OCI-LY1 (cell line): ENCODE results near the gene MAP1LC3C.
"Not testable (repeated sequence)": the region's sequence is repeated elsewhere in the genome, so short reads cannot be mapped to it uniquely, and the experiment has no call there.

Experiments used
- H2AFZ ChIP-seq: fragments of 200-600 bp; sonication (generic), shearing (Covaris generic); 2 replicates; pipeline ENCODE4 v1.6.0; 2014; ENCODE audit warnings: antibody characterized with exemption, mild to moderate bottlenecking, low read length
- H3F3A ChIP-seq: fragments of 200-600 bp; sonication (generic), shearing (Covaris generic); 2 replicates; pipeline ENCODE4 v1.6.0; 2014; ENCODE audit warnings: mild to moderate bottlenecking, antibody characterized with exemption, low read length, moderate library complexity; ENCODE audit not compliant: insufficient read depth
- H3K27ac ChIP-seq: fragments of 200-600 bp; sonication (generic); 2 replicates; pipeline ENCODE4 v1.5.1; 2014; ENCODE audit warnings: low read length, mixed run types, mild to moderate bottlenecking, low read depth; ENCODE audit not compliant: poor library complexity, severe bottlenecking
- H3K27me3 ChIP-seq: fragments of 200-600 bp; sonication (generic); 2 replicates; pipeline ENCODE4 v1.6.0; 2014; ENCODE audit warnings: antibody characterized with exemption, mild to moderate bottlenecking, low read length, moderate library complexity; ENCODE audit not compliant: insufficient read depth
- H3K36me3 ChIP-seq: fragments of 200-600 bp; sonication (generic); 2 replicates; pipeline ENCODE4 v1.6.1; 2014; ENCODE audit warnings: mild to moderate bottlenecking, antibody characterized with exemption, low read length, moderate library complexity, mixed read lengths; ENCODE audit not compliant: insufficient read depth
- H3K4me1 ChIP-seq: fragments of 200-600 bp; sonication (generic); 2 replicates; pipeline ENCODE4 v1.5.1; 2014; ENCODE audit warnings: mild to moderate bottlenecking, low read length, moderate library complexity; ENCODE audit not compliant: insufficient read depth, severe bottlenecking
- H3K4me2 ChIP-seq: fragments of 200-600 bp; sonication (generic), shearing (Covaris generic); 2 replicates; pipeline ENCODE4 v1.6.1; 2014; ENCODE audit warnings: low read length
- H3K4me3 ChIP-seq: fragments of 200-600 bp; sonication (generic); 2 replicates; pipeline ENCODE4 v1.5.1; 2014; ENCODE audit warnings: low read length, low read depth, mild to moderate bottlenecking, mixed read lengths; ENCODE audit not compliant: poor library complexity, severe bottlenecking
- H3K79me2 ChIP-seq: fragments of 200-600 bp; shearing (Covaris generic); 2 replicates; pipeline ENCODE4 v1.6.1; 2016; ENCODE audit warnings: mixed run types, low read length, mixed read lengths; ENCODE audit not compliant: insufficient read depth
- H3K9ac ChIP-seq: fragments of 200-600 bp; sonication (generic), shearing (Covaris generic); 2 replicates; pipeline ENCODE4 v1.6.1; 2014; ENCODE audit warnings: mild to moderate bottlenecking, low read length, mixed read lengths
- H3K9me2 ChIP-seq: fragments of 200-600 bp; sonication (generic), shearing (Covaris generic); 2 replicates; pipeline ENCODE4 v1.6.1; 2014; ENCODE audit warnings: low read depth, mild to moderate bottlenecking, low read length, mixed read lengths
- H3K9me3 ChIP-seq: fragments of 200-600 bp; shearing (Covaris generic); 2 replicates; pipeline ENCODE4 v1.6.1; 2014; ENCODE audit warnings: low read length, mixed read lengths
- H4K20me1 ChIP-seq: fragments of 200-600 bp; sonication (generic), shearing (Covaris generic); 2 replicates; pipeline ENCODE4 v1.6.0; 2016; ENCODE audit warnings: mild to moderate bottlenecking, low read length; ENCODE audit not compliant: insufficient read depth
- EZH2 ChIP-seq: fragments of 200-600 bp; sonication (generic), shearing (Covaris generic); IDR thresholded peaks from 2 replicates; pipeline ENCODE4 v1.8.0; 2017; ENCODE audit warnings: borderline replicate concordance, mixed run types, mild to moderate bottlenecking, antibody characterized with exemption, low read length, moderate library complexity, mixed read lengths
- TF ChIP-seq, protein P1 (sequence below): fragments of 200-600 bp; sonication (generic), shearing (Covaris generic); IDR thresholded peaks from 2 replicates; pipeline ENCODE4 v1.5.1; 2017; ENCODE audit warnings: mild to moderate bottlenecking, antibody characterized with exemption, low read length, moderate library complexity, mixed read lengths

MAP1LC3C gene

DNA sequence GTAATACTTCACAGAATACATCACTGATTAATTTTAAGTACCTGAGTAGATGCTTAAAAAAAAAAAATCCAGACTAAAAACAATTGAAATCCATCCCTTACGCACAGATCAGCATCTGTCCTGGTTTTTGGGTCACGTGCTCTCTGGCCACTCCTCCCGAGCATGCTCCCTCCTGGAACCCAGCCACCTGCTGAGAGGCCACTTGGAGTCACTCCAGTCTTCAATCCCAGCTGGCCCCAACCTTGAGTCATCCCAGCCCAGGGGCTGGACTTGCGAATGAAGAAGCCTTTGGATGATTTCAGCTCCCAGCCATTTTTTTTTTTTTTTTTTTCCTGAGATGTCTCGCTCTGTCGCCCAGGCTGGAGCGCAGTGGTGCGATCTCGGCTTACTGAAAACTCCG lies 8.9 kb downstream of the MAP1LC3C start:
- H3K9ac ChIP-seq: no peak overlapping the region
- H3K9me3 ChIP-seq: no peaks in the 10 kb centered on the region
- TF ChIP-seq, protein P1, sequence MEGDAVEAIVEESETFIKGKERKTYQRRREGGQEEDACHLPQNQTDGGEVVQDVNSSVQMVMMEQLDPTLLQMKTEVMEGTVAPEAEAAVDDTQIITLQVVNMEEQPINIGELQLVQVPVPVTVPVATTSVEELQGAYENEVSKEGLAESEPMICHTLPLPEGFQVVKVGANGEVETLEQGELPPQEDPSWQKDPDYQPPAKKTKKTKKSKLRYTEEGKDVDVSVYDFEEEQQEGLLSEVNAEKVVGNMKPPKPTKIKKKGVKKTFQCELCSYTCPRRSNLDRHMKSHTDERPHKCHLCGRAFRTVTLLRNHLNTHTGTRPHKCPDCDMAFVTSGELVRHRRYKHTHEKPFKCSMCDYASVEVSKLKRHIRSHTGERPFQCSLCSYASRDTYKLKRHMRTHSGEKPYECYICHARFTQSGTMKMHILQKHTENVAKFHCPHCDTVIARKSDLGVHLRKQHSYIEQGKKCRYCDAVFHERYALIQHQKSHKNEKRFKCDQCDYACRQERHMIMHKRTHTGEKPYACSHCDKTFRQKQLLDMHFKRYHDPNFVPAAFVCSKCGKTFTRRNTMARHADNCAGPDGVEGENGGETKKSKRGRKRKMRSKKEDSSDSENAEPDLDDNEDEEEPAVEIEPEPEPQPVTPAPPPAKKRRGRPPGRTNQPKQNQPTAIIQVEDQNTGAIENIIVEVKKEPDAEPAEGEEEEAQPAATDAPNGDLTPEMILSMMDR: no peak
- TF ChIP-seq EZH2: no peak
- no peaks in the 10 kb centered on the region for H3F3A ChIP-seq
- H4K20me1 ChIP-seq: no peaks in the 10 kb centered on the region
- no peaks in the 10 kb centered on the region for H3K27me3 ChIP-seq
- no peak overlapping the region for H3K4me3 ChIP-seq
- no peak overlapping the region for H3K4me2 ChIP-seq
- no peak overlapping the region for H3K27ac ChIP-seq
- H3K4me1 ChIP-seq: no peaks in the 10 kb centered on the region
- H3K9me2 ChIP-seq: no peaks in the 10 kb centered on the region
- no peaks in the 10 kb centered on the region for H3K36me3 ChIP-seq
- H2AFZ ChIP-seq: no peak overlapping the region
- H3K79me2 ChIP-seq: no peaks in the 10 kb centered on the region

- H3K4me3 ChIP-seq, H3K36me3 ChIP-seq, H2AFZ ChIP-seq, H3K9me2 ChIP-seq, H3K9ac ChIP-seq, H3K79me2 ChIP-seq, H4K20me1 ChIP-seq, H3K4me2 ChIP-seq, H3K27ac ChIP-seq, H3K27me3 ChIP-seq, H3K4me1 ChIP-seq, H3K9me3 ChIP-seq, H3F3A ChIP-seq: not testable (repeated sequence)
Observed at GRCh38 chr1:241988389-241988930, 10.4 kb downstream of the MAP1LC3C start.

- H3K27me3 ChIP-seq: no peaks in the 10 kb centered on the region
- no peak overlapping the region for H2AFZ ChIP-seq
- TF ChIP-seq, protein P1: peak; percentile 52
- no peak for TF ChIP-seq EZH2
- H3K4me1 ChIP-seq: no peaks in the 10 kb centered on the region
- H3K9me2 ChIP-seq: no peaks in the 10 kb centered on the region
- H3F3A ChIP-seq: no peaks in the 10 kb centered on the region
- no peak overlapping the region for H3K4me2 ChIP-seq
- H3K36me3 ChIP-seq: no peaks in the 10 kb centered on the region
- H3K4me3 ChIP-seq: no peak overlapping the region
- H3K9ac ChIP-seq: no peak overlapping the region
- H3K27ac ChIP-seq: no peak overlapping the region
- H3K79me2 ChIP-seq: no peaks in the 10 kb centered on the region
- H3K9me3 ChIP-seq: no peaks in the 10 kb centered on the region
- H4K20me1 ChIP-seq: no peaks in the 10 kb centered on the region
Observed at GRCh38 chr1:241985787-241986186, 13.1 kb downstream of the MAP1LC3C start.

- Histone ChIP-seq H3K79me2 (no peaks in the 10 kb centered on the region), H2AFZ (no peak overlapping the region), H3K4me3 (no peak overlapping the region), H3K9ac (no peak overlapping the region), H3K9me2 (no peaks in the 10 kb centered on the region), H3K9me3 (no peaks in the 10 kb centered on the region), H3F3A (no peaks in the 10 kb centered on the region), H3K4me2 (no peak overlapping the region), H3K36me3 (no peaks in the 10 kb centered on the region), H3K4me1 (no peaks in the 10 kb centered on the region), H3K27ac (no peak overlapping the region), H4K20me1 (no peaks in the 10 kb centered on the region), H3K27me3 (no peaks in the 10 kb centered on the region)
- TF ChIP-seq, protein P1: no peak
- no peak for TF ChIP-seq EZH2
Observed at GRCh38 chr1:241979926-241980325, 19.0 kb downstream of the MAP1LC3C start.
